NT2/D1 (cell line): Measurements from ENCODE around the gene PATJ.
"Not testable (repeated sequence)": the region's sequence is repeated elsewhere in the genome, so short reads cannot be mapped to it uniquely, and the experiment has no call there.

ENCODE experiments used
- DNase-seq: peaks from one replicate; pipeline ENCODE4 v3.0.0-alpha.2; 2011; ENCODE audit warnings: low read depth, low spot score
- H3K27me3 ChIP-seq: 2 replicates; pipeline ENCODE4 v1.6.0; 2011; ENCODE audit warnings: mild to moderate bottlenecking; ENCODE audit not compliant: insufficient read length, insufficient read depth
- H3K36me3 ChIP-seq: 2 replicates; pipeline ENCODE4 v1.6.1; 2011; ENCODE audit warnings: mild to moderate bottlenecking, low read length, mixed read lengths; ENCODE audit not compliant: insufficient read depth, insufficient read length
- H3K4me1 ChIP-seq: 2 replicates; pipeline ENCODE4 v1.5.1; 2011; ENCODE audit not compliant: insufficient read depth, insufficient read length
- H3K4me3 ChIP-seq: 2 replicates; pipeline ENCODE4 v1.5.1; 2011; ENCODE audit warnings: low read depth; ENCODE audit not compliant: insufficient read length
- H3K9ac ChIP-seq: 2 replicates; pipeline ENCODE4 v1.6.0; 2011; ENCODE audit warnings: low read depth; ENCODE audit not compliant: insufficient read length
- H3K9me3 ChIP-seq: 2 replicates; pipeline ENCODE4 v1.5.1; 2011; ENCODE audit warnings: mild to moderate bottlenecking, low read length; ENCODE audit not compliant: insufficient read depth
- SUZ12 ChIP-seq: IDR thresholded peaks from 2 replicates; pipeline ENCODE4 v1.6.1; 2011; ENCODE audit not compliant: insufficient read length, insufficient read depth; ENCODE audit errors: extremely low read depth
- YY1 ChIP-seq: IDR thresholded peaks from 2 replicates; pipeline ENCODE4 v1.6.1; 2011; ENCODE audit not compliant: insufficient read length, insufficient read depth
- ZNF274 ChIP-seq: IDR thresholded peaks from 2 replicates; pipeline ENCODE4 v1.6.1; 2011; ENCODE audit warnings: mild to moderate bottlenecking, low read depth, low read length

PATJ gene

GRCh38 chr1:62139410-62139809 lies 397.1 kb downstream of the PATJ start:
- TF ChIP-seq ZNF274 (no peak), YY1 (no peak)

GRCh38 chr1:62140666-62141065 lies 398.4 kb downstream of the PATJ start:
- no peaks in the 10 kb centered on the region for H3K27me3 ChIP-seq
- H3K4me1 ChIP-seq = peaks cover 4% of the 10 kb centered on the region
- no peaks in the 10 kb centered on the region for H3K36me3 ChIP-seq
- DNase-seq = no peak
- H3K9ac ChIP-seq = no peak overlapping the region
- H3K9me3 ChIP-seq = no peaks in the 10 kb centered on the region
- TF ChIP-seq YY1 (no peak), SUZ12 (no peak), ZNF274 (no peak)
- no peak overlapping the region for H3K4me3 ChIP-seq

More at GRCh38 chr1:62139410-62139809, 397.1 kb downstream of the PATJ start:
- no peak overlapping the region for H3K9ac ChIP-seq
- no peaks in the 10 kb centered on the region for H3K9me3 ChIP-seq
- H3K27me3 ChIP-seq = no peaks in the 10 kb centered on the region
- H3K4me3 ChIP-seq = no peak overlapping the region
- DNase-seq = no peak
- no peaks in the 10 kb centered on the region for H3K36me3 ChIP-seq
- peaks cover 4% of the 10 kb centered on the region for H3K4me1 ChIP-seq

DNA sequence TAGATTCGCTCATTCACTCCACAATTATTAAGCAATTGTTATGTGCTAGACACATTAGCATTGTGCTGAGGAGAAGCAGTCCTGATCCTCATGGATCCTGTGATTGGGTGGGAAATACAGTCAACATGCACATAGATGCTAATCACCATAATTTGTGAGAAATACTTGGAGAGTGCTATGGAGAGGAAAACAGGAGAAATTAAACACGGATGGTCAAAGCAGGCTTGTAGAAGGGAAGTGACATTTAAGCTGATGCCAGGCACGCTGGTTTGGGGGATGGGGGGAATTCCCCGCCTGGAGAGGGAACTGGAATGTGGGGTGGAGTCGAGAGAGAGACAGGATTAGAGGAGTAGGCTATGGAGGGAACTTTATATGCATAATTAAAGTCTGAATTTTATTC lies 400.2 kb downstream of the PATJ start:
- TF ChIP-seq ZNF274 (no peak), SUZ12 (no peak), YY1 (no peak)
- Histone ChIP-seq H3K36me3 (no peaks in the 10 kb centered on the region), H3K4me1 (peaks cover 4% of the 10 kb centered on the region), H3K4me3 (no peak overlapping the region), H3K9me3 (no peaks in the 10 kb centered on the region), H3K9ac (no peak overlapping the region), H3K27me3 (no peaks in the 10 kb centered on the region)
- peak; percentile 78 for DNase-seq

DNA sequence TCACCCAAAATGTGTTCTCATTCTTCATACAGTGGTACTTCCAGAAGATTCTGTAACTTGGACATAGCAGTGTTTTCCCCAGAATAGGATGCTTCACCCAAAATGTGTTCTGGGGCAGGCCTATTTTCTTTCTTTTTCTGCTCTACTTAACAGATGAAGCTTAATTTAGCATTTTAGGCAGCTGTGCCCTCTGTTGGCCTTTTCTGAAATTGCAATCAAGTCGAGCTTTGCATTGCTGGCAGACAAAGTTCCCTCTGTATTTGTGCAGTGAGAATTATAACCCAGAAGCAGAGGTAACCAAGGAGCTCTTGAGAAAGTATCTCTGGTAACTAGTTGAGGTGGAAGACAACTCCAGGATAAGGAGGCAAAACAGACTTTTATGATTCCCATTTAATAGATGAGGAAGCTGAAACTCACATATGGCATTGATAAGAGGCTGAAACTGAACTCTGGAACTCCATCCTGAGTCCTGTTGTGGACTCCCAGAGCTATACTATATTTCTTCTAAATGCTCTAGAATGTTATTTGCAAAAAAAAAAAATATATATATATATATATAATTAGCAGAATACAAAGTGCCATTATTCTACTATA lies 402.1 kb downstream of the PATJ start:
- no peaks in the 10 kb centered on the region for H3K36me3 ChIP-seq
- no peak overlapping the region for H3K9ac ChIP-seq
- H3K4me1 ChIP-seq = peaks cover 4% of the 10 kb centered on the region
- peak; percentile 72 for DNase-seq
- H3K9me3 ChIP-seq = no peaks in the 10 kb centered on the region
- TF ChIP-seq YY1 (no peak), ZNF274 (no peak), SUZ12 (no peak)
- no peak overlapping the region for H3K4me3 ChIP-seq
- no peaks in the 10 kb centered on the region for H3K27me3 ChIP-seq

- H3K27me3 ChIP-seq = no peaks in the 10 kb centered on the region
- TF ChIP-seq SUZ12 (no peak), YY1 (no peak), ZNF274 (no peak)
- no peaks in the 10 kb centered on the region for H3K9me3 ChIP-seq
- no peaks in the 10 kb centered on the region for H3K36me3 ChIP-seq
- no peak for DNase-seq
- no peak overlapping the region for H3K4me3 ChIP-seq
- H3K4me1 ChIP-seq = no peaks in the 10 kb centered on the region
- H3K9ac ChIP-seq = no peak overlapping the region
Observed at GRCh38 chr1:62159940-62160348, 417.7 kb downstream of the PATJ start.

GRCh38 chr1:62161711-62162110 lies 419.4 kb downstream of the PATJ start:
- Histone ChIP-seq H3K4me3 (no peak overlapping the region), H3K4me1 (no peaks in the 10 kb centered on the region), H3K36me3 (no peaks in the 10 kb centered on the region), H3K9me3 (no peaks in the 10 kb centered on the region), H3K27me3 (no peaks in the 10 kb centered on the region), H3K9ac (no peak overlapping the region)
- DNase-seq = no peak
- TF ChIP-seq ZNF274 = no peak

DNA sequence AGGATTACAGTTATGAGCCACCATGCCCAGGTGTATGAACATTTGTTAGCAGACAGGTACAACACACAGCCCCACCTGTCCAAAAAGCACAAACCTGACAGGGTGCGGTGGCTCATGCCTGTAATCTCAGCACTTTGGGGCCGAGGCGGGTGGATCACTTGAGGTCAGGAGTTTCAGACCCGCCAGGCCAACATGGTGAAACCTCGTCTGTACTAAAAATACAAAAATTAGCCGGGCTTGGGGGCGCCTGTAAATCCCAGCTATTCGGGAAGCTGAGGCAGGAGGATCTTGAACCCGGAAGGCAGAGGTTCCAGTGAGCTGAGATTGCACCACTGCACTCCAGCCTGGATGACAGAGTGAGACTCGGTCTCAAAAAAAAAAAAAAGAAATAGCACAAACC lies 428.1 kb downstream of the PATJ start:
- peak overlapping the region; percentile 36 for H3K9ac ChIP-seq
- H3K4me1 ChIP-seq, H3K36me3 ChIP-seq, H3K4me3 ChIP-seq, H3K9me3 ChIP-seq, H3K27me3 ChIP-seq, DNase-seq: not testable (repeated sequence)
